ENCODE data around the gene NTMT1.
"Not testable (repeated sequence)": the region's sequence is repeated elsewhere in the genome, so short reads cannot be mapped to it uniquely, and the experiment has no call there.

NTMT1 gene

GRCh38 chr9:129655696-129656095 is 29.7 kb downstream of the NTMT1 start:
- DNase-seq = peak; percentile 3

GRCh38 chr9:129656795-129657390 is 30.9 kb downstream of the NTMT1 start:
- DNase-seq = no peak

- no peak for DNase-seq
Measured at GRCh38 chr9:129661029-129661428, 35.1 kb downstream of the NTMT1 start.

- DNase-seq = not testable (repeated sequence)
Measured at GRCh38 chr9:129662239-129662638, 36.3 kb downstream of the NTMT1 start.

- no peak for DNase-seq
Measured at GRCh38 chr9:129664746-129665388, 38.9 kb downstream of the NTMT1 start.

GRCh38 chr9:129665389-129665775 is 39.4 kb downstream of the NTMT1 start, which contains the start of gene PRRX2:
Gene PRRX2, plus strand, starts transcription at chr9:129665647. Its CDS starts 221 bp downstream, at chr9:129665868.
- DNase-seq = no peak

GRCh38 chr9:129665814-129666520 is 40.0 kb downstream of the NTMT1 start:
- DNase-seq = no peak

- no peak for DNase-seq
Measured at GRCh38 chr9:129666575-129666974, 40.6 kb downstream of the NTMT1 start.

- DNase-seq = no peak
Measured at GRCh38 chr9:129667378-129667777, 41.4 kb downstream of the NTMT1 start.

GRCh38 chr9:129667850-129668249 is 41.9 kb downstream of the NTMT1 start:
- no peak for DNase-seq

- no peak for DNase-seq
Measured at GRCh38 chr9:129669141-129669718, 43.3 kb downstream of the NTMT1 start.

- no peak for DNase-seq
Measured at GRCh38 chr9:129669946-129670345, 44.0 kb downstream of the NTMT1 start.

- no peak for DNase-seq
Measured at GRCh38 chr9:129671065-129671464, 45.1 kb downstream of the NTMT1 start.

- DNase-seq = no peak
Measured at GRCh38 chr9:129671519-129671918, 45.6 kb downstream of the NTMT1 start.

- no peak for DNase-seq
Measured at GRCh38 chr9:129672702-129673101, 46.7 kb downstream of the NTMT1 start.

GRCh38 chr9:129673602-129674001 is 47.6 kb downstream of the NTMT1 start:
- no peak for DNase-seq

- DNase-seq = no peak
Measured at GRCh38 chr9:129674229-129674628, 48.3 kb downstream of the NTMT1 start.

- DNase-seq = no peak
Measured at GRCh38 chr9:129675620-129676019, 49.7 kb downstream of the NTMT1 start.

GRCh38 chr9:129676287-129676686 is 50.3 kb downstream of the NTMT1 start:
- DNase-seq = no peak

GRCh38 chr9:129676975-129677374 is 51.0 kb downstream of the NTMT1 start:
- no peak for DNase-seq

GRCh38 chr9:129677456-129677855 is 51.5 kb downstream of the NTMT1 start:
- DNase-seq = no peak

- no peak for DNase-seq
Measured at GRCh38 chr9:129678844-129679243, 52.9 kb downstream of the NTMT1 start.

GRCh38 chr9:129679537-129679936 is 53.6 kb downstream of the NTMT1 start:
- no peak for DNase-seq

- no peak for DNase-seq
Measured at GRCh38 chr9:129681924-129682323, 56.0 kb downstream of the NTMT1 start.
